ENCODE results near the gene MAPK8IP2.

Gene MAPK8IP2

GRCh38 chr22:50575426-50575941 lies 25.1 kb upstream of the MAPK8IP2 start:
- no peak for DNase-seq (ENCODE audit: low read depth)

DNA sequence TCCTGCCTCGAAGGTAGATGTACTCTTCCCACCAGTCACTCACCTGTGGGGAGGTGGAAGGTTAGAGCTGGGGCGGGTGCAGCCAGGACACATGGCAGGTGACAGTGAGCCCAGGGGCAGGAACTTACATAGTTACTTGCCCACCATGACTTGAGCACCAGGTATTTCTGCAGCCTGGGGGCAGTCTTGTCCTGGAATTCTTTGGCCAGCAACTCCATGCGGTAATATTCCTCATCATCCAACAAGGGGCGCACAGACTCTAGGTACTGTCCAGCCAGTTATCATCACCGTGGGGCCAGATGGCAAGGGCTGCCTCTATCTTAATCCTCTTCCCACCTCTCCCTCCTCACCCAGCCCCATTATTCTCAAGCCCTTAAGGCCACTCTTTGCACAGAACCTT lies 24.5 kb upstream of the MAPK8IP2 start:
- no peak for DNase-seq (ENCODE audit: low read depth)

GRCh38 chr22:50576806-50577696 lies 23.5 kb upstream of the MAPK8IP2 start:
- no peak for DNase-seq (ENCODE audit: low read depth)

DNA sequence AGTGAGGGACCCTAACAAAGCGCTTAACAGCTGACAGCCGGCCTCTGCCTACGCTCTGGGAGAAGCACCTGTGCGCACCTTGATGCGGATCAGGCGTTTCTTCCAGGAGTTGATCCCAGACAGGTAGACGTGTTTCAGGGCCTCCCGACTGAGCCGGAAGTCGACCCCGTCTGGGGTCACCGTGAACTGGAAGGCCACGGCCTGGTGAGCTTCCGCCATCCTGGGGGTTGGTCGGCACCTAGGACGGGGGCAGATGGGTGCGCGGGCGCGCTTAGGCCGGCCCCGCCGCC lies 23.0 kb upstream of the MAPK8IP2 start:
- DNase-seq (ENCODE audit: low read depth), result no peak

DNA sequence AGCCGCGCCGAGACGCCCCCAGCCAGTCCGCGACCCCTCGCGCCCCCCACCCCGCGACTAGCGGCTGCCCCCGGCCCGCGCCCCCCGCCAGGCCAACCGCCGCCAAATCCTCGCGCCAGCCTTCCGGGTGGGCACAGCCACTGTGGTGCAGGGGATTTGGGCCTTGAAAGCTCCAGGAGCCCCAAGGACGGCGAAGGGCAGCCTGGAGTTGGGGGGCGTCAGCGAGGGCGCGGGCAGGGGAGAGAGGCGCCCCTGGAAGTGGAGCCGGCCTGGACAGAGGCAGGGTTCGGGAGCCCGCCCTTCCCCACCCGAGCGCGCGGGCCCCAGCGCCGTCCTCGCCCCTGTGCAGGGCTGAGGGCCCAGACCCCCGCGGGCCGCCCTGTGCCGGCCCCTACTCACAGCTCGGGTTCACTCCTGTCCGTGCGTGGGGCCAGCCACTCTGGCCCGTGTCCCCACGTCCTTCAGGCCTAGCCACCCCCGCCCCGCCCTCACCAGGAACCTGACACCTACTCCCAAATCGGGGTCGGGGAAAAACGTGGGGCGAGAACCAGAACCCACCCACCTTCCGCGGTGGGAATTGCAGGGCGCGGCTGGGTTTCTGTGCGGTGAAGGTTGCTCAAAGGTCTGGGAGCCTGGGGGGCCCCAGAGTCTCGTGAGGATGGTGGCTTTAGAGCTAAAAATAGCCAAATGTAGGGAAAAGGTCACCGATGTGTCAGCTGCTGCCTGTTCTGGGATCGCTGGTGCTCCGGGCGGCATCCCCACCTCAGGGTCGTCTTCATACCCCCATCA lies 22.4 kb upstream of the MAPK8IP2 start, which contains the start of gene CPT1B:
TSS of gene CPT1B (minus strand) at position 441 of the 789 bp plus-strand sequence. CDS start 512 bp downstream, outside the sequence.
- no peak for DNase-seq (ENCODE audit: low read depth)

DNA sequence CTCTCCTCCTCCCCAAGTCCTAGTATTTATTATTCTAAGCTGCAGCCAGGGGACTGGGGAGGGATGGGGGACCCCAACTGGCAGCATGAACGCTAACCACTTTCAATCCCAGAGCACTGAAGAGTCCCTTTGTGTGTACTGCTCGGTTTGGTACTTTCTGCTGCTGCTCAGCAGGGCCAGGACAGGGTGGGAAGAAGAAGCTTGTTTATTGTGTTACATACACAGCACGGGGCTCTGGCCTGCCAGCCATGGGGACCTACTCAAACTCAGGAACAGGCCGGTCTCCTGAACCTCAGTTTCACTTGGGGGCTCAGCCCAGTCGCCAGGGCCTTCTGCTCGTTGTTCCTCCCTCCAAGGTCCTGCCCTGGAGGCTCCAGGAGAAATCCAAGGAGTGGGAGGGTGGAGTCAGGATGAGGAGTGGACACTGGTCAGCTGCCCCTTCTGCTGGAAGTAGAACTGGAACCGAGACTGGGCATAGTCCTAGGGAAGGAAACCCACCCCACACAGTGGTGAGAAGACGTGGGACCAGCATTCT lies 21.8 kb upstream of the MAPK8IP2 start:
- DNase-seq (ENCODE audit: low read depth), result no peak

DNA sequence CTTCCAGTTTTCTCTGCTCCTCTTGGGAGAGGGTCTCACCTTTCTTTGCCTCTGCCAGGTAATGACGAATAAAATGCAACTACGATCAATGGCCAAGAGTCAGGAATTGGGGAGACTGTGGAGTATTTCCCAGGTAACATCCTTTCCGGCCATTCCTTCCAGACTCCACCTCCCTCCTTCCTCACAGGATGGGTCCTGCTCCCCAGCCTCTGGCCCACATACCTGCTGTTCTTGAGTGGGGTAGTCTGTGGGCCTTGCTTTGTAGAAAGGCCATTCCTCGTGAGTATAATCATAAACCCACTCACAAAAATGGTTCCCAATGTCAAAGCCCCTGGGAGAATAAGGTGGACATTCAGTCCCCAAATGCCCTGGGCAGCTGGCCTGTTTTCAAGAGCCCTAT lies 20.8 kb upstream of the MAPK8IP2 start:
- DNase-seq (ENCODE audit: low read depth), result no peak

- DNase-seq (ENCODE audit: low read depth), result no peak
These were observed 19.3 kb upstream of the MAPK8IP2 start for GRCh38 chr22:50581031-50581949.

GRCh38 chr22:50581950-50582492 lies 18.6 kb upstream of the MAPK8IP2 start:
- no peak for DNase-seq (ENCODE audit: low read depth)

DNA sequence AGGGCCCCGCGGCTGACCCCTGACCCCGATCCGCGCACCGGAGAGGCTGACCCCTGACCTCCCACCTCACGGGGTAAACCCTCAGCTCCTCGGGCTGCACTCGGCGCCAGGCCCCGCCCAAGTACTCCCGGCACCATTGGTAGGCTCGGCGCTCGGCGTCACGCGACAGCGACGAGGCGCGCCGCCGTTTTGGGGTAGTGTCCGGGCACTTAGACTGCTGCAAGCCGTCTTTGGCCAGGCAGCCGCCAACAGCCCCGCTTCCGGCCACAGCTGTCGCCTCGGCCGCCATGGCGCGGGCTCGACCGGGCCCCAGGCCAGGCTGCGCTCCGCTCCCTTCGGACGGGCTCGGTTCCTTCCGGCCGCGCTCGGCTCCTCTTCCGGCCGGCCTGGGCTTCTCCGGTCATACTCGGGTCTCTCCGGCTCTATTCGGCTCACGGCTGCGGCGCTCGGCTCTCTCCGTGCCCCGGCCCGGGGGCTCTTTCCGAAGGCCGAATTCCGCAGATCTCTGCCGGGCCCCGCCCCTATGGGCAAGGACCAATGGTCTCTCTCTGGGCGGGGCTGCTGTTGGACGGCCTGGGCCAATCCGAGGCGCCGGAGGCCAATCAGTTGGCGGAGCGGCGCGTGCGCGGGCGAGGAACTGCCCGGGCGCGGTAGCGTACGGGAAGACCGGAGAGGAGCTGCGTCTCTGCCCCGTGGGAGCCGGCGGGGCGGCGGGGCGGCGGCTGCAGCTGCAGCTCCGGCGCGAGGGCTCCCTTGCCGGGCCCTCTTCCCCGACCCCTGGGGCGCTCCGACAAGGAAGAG lies 17.9 kb upstream of the MAPK8IP2 start, which contains the start of gene CHKB:
TSS of gene CHKB (minus strand) at position 357 of the 801 bp plus-strand sequence. CDS start at position 289, 68 bp downstream.
- DNase-seq (ENCODE audit: low read depth), result peak; percentile 96

- no peak for DNase-seq (ENCODE audit: low read depth)
These were observed 17.2 kb upstream of the MAPK8IP2 start for GRCh38 chr22:50583294-50583861.

DNA sequence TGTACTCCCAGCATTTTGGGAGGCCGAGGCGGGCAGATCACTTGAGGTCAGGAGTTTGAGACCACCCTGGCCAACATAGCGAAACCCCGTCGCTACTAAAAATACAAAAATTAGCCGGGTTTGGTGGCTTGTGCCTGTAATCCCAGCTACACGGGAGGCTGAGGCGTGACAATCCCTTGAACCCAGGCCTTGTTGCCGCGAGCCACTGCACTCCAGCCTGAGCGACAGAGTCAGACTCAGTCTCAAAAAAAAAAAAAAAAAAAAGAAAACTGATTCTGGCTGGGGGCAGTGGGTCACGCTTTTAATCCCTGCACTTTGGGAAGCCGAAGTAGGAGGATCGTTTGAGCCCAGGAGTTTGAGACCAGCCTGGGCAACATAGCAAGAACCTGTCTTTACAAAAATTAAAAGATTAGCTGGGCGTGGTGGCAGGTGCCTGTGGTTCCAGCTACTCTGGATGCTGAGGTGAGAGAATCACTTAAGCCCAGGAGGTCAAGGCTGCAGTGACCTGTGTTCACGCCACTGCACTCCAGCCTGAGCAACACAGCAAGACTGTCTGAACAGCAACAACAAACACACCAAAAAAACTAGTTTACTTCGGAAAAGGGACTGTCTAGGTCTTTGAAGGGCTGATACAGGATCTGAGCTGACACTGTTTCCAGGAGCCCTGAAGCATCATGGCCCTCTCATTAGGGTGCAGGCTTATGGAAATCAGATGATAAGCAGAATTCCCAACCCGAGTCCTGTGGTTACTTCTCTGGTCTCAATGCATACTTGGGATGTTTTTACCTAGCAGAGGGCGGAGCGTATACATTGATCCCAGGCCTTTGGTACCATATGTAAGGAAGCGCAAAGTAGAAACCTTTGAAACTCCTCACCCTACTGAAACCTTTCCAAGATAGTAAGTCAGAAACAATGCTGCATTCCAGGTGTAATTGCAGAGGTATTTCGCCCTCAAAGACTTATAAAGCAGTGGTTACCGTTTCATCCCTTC lies 16.2 kb upstream of the MAPK8IP2 start:
- no peak for DNase-seq (ENCODE audit: low read depth)

- no peak for DNase-seq (ENCODE audit: low read depth)
These were observed 15.4 kb upstream of the MAPK8IP2 start for GRCh38 chr22:50585238-50585637.

GRCh38 chr22:50585781-50586180 lies 14.8 kb upstream of the MAPK8IP2 start:
- no peak for DNase-seq (ENCODE audit: low read depth)

DNA sequence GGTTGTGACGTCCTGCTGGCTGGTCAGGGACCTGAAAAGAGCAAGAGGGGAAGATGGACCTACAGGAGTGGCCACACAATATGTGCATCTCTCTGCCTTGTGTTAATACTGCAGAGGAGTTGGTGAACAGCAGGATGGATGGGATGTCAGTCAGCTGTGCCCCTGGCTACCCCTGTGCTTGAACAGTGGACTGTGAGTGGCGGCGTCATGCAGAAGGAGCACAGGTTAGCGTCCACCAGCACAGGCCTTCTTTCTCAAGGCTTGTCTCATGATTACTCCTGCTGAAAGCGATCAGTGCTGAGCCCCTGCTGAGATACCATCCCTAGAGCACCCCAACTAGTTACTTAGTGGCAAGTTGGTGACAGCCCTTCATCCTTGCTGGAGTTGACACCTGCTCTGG lies 14.2 kb upstream of the MAPK8IP2 start:
- no peak for DNase-seq (ENCODE audit: low read depth)

GRCh38 chr22:50587407-50587806 lies 13.2 kb upstream of the MAPK8IP2 start:
- DNase-seq (ENCODE audit: low read depth), result no peak

- DNase-seq (ENCODE audit: low read depth), result no peak
These were observed 5.4 kb upstream of the MAPK8IP2 start for GRCh38 chr22:50595189-50595588.

- DNase-seq (ENCODE audit: low read depth), result no peak
These were observed 3.5 kb upstream of the MAPK8IP2 start for GRCh38 chr22:50597097-50597496.
